Measurements from ENCODE around the gene C17orf114.

C17orf114 gene

DNA sequence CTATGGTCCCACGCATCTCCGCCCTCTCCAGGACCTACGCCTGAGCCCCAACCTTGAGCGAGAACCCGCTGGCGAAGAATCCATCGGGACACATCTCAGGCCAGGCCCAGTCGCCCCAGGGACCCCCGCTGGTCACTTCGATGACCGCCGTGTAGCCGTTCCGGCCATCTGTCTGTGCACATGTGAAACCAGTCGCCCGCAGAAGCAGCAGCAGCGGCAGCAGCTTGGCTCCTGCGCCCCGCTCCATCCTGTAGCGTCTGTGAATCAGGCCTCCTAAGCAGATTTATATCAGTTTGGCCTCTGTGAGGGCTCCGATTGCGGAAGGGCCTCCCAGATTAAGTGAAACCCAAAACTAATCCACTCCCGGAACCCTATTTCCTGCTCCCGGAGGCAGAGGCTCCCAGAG, 16.0 kb downstream of the C17orf114 start, which contains the start of gene VMO1:
Gene VMO1 (minus strand): TSS at position 259 of the 406 bp plus-strand sequence. CDS start 12 bp downstream, at position 247.
- no peak for DNase-seq

DNA sequence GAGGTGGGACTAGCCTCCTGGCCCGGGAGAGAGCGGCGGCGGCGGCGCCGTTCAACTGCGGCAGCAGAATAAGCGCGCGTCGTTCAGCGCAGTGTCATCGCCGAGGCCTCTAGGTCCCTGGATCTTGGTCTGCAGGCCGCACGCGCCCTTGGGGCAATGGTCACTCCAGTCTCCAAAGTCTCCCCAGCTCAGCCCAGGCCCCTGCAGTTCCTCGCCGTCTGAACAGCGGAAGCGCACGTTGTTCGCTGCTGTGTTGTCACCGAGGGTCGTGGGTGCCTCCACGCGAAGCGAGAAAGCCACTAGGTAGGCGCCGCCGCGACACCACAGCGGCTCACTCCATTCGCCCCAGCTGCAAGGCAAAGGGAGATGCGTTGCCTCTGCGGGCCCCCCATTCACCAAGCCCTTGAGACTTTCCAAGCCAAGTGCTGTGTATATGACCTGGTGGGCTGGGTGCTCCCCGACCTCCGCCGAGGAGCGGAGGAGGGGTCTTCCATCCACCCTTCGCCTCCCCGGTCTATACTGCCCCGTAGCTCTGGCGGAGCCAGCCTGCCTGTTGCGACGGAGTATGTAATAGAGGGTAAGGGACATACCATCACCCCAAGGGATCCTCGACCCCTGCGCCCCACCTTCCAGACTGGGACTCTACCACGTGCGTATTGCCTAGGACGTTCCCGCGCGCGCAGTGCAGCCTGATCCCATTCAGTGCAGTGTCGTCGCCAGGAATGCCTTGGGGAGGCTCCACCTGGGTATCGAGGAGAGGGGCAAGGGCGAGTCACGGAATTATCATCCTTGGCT, 16.6 kb downstream of the C17orf114 start:
- peak; percentile 22 for DNase-seq

DNA sequence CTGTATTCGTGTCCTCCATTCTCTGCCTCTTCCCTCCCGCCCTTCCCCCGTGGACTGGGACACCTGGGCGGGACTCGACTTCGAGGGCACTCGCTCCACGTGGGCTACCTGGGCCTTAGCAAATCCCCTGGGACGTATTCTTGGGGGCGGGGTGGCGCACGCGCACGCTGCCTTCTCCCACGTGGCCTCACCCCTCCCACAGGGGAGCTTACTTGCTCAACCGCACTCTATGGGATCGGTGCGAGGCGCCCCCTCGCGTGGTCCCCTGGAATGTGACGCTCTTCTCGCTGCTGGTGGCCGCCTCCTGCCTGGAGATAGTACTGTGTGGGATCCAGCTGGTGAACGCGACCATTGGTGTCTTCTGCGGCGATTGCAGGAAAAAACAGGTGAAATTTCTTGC, 19.5 kb downstream of the C17orf114 start:
- DNase-seq = no peak

DNA sequence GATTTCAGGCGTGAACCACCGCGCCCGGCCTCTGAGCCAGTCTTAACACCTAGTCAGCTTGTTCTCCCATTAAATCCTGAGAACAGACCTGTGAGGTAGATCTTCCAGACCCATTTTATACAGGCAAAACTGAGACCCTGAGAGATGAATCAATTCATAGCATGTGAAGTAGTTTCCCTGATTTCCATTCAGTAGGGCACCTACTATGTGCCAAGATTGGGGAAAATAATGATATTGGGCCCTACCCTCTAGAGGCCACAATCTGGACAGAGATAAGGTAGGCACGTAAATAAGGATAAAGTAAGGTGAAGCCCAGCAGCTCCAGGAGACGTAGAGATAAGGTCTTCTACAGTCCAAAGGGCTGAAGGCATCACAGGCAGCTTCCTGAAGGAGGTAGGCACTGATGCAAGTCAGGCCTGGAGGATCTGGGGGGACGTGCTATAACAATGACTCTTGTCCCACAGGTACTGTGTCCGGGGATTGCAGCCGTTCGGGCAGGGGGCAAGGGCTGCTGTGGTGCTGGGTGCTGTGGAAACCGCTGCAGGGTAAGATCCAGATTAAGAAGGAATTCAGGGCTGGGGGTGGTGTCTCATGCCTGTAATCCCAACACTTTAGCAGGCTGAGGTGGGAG, 21.7 kb downstream of the C17orf114 start:
- no peak for DNase-seq

DNA sequence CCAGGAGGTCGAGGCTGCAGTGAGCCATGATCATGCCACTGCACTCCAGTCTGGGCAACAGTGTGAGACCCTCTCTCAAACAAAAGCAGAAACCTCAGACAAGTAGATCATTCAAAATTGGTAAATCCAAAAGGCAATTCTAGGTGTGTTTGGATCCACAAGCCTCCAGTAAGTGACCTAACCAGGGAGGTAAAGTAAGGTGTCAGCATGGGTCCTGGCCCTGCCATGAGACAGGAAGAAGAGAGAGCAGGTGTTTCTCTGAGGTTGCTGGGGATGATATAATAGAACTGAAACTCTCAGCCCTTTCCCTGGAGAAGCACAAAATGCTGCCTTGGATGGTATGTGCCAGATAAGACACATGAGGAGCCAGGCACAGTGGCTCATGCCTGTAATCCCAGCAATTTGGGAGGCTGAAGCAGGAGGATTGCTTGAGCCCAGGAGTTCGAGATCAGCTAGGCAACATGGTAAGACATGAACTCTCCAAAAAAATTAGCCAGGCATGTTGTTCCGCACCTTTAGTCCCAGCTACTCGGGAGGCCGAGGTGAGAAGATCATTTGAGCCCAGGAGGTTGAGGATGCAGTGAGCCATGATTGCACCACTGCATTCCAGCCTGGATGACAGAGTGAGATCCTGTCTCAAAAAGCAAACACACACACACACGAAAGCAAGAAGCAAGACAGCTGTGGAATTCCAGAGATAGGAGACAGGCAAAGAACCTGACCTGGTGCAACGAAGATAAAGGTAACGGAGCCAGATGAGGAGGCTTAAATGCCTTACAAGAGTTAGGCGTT, 24.0 kb downstream of the C17orf114 start:
- no peak for DNase-seq

DNA sequence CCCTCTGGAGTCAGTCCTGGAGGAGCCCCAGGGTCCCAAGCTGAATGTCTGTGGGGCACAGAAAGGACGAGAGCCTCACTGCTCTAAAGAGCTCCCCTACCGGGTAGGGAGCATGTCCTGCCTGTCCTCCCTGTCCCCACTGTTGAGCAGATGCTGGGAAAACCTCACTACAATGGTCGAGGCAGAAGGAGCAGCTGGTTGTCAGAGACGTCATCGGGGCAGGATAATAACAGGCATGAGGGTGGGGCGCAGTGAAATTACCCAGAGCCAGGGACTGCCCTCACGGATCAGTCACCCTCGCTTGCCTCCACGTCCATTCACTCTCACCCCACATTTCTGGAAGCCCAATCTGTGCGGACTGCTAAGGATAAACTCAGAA, 29.9 kb downstream of the C17orf114 start:
- DNase-seq = no peak

DNA sequence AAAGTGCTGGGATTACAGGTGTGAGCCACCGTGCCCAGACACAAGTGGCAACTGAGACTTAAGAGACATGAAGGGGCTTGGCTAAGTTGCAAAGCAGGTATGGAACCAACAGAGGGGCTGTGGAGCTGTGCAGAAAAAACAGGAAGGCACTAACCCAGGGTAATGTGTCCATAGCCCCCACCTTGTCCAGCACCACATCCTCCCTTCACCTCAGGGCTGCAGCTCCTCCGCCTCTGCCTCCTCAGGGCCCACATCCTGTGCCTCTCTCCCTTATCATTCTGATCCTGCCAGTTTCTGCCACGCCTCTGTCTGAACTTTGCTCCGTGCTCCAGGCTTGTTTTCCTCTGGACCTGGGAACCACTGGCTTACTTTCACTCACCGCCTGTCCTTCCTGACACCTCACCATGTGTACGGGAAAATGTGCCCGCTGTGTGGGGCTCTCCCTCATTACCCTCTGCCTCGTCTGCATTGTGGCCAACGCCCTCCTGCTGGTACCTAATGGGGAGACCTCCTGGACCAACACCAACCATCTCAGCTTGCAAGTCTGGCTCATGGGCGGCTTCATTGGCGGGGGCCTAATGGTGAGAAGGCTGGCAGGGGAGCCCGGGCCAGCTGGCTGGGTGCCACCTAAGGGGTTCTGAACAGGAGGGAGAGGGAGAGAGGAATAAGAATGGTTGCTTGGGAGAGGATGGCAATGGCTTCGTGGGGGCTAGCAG, 30.5 kb downstream of the C17orf114 start, which contains the start of gene TM4SF5:
Gene TM4SF5 (plus strand): TSS at position 368 of the 716 bp plus-strand sequence. CDS start 37 bp downstream, at position 405.
- no peak for DNase-seq

DNA sequence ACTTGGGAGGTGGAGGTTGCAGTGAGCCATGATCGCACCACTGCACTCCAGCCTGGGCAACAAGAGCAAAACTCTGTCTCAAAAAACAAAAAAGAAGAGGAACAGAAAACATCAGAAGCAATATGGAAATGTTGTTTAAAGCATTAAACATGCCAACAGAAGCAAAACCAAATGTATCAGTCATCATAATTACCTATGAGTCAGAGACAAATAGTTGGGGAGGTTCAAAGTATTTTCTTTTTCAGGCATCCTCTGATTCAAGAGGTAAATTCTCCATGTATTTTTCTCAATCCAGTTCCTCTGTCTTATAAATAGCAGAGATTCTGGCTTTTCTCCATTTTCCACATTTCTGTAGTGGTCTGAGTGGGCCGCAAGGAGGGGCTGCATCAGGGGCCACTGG, 32.5 kb downstream of the C17orf114 start:
- no peak for DNase-seq

DNA sequence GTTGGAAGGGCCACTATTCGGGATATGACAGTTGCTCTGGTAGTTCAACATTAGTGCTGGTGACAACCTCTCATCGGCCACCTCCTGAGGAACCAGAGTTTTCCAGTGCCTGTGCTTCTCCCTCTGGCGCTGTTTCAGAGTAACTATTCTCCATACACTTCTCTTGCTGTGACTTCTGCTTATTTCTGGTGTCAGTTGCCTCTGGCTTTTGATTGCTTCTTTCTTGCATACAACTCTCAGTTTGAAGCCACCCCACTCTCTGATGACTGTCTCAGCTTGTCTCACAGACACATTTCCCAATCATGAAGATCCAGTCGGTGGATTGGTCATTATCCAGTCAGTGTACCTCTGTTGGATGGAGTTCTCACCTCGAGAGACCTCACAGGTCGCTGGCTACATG, 33.8 kb downstream of the C17orf114 start:
- DNase-seq = no peak

DNA sequence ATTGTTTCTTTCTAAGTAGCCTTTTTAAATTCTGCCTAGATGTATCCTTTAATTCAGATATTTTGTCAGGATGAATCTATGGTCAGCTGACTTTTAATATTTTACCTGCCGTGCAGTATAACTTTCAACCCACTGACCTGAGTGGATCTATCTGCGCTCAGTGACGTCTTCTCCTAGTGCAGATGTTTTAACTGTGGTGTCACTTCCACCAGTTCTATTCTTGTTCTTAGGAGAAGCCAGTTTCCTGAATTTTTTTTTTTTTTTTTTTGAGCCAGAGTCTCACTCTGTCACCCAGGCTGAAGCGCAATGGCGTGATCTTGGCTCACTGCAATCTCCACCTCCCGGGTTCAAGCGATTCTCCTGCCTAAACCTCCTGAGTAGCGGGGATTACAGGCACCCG, 35.4 kb downstream of the C17orf114 start:
- DNase-seq = no peak

DNA sequence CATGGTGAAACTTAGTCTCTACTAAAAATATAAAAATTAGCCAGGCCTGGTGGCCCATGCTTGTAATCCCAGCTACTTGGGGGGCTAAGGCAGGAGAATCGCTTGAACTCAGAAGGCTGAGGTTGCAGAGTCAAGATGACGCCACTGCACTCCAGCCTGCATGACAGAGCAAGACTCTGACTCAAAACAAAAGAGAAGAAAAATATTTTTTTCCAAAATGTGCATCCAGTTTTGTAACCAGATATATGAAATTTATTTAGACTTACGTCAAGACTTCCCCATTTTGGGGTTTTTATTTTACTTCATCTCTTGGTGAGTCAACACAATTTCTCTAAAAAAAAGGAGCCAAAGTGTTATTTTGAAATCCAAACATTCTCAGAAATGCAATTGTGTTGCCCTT, 35.9 kb downstream of the C17orf114 start:
- no peak for DNase-seq

DNA sequence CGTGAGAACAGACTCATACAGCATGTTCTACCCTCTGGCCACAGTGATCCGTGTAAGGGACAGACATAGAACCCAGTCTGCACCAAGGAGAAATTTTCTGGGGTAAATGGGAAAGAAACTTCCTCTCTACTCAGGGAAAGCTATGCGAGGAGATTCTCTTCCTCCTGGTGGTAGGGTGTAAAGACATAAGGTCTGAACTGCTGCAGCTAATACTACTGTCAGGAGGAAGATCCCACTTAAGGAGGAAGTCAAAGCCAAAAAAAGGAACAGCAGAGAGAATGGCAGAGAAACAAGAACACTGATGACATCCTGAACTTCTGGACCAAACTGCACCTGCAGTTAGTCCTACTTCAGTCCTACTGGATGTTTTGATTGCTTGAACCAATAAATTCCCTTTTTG, 37.5 kb downstream of the C17orf114 start:
- DNase-seq = no peak

DNA sequence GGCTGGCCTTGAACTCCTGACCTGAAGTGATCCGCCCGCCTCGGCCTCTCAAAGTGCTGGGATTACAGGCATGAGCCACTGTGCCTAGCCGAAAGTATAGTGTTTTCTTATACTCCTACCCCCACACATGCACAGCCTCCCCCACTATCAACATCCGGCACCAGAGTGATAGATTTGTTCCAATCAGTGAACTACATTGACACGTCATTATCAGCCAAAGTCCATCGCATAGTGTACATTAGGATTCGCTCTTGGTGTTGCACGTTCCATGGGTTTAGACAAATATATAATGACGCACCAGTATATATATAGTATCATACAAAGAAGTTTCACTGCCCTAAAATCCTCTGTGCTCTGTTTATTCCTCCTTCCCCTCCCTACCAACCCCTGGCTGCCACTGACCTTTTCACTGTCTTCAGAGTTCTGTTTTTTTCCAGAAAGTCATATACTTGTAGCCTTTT, 42.3 kb downstream of the C17orf114 start:
- no peak for DNase-seq

DNA sequence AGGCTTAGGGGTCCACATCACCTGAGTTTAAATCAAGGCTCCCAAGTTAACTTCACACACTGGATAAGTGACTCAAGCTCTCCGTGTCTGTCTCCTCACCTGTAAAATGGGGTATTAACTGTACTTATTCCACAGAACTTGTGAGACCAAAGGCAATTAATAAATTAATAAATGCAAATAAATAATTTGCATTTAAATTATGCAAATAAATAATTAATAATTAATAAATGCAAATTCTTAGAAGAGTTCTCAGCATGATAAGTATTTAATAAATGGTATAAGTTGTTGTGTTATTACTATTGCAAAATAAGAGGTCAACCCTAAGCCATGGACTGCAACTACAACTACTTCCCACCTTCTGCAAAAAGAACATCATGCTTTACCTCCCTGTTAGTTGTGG, 48.7 kb downstream of the C17orf114 start:
- no peak for DNase-seq

DNA sequence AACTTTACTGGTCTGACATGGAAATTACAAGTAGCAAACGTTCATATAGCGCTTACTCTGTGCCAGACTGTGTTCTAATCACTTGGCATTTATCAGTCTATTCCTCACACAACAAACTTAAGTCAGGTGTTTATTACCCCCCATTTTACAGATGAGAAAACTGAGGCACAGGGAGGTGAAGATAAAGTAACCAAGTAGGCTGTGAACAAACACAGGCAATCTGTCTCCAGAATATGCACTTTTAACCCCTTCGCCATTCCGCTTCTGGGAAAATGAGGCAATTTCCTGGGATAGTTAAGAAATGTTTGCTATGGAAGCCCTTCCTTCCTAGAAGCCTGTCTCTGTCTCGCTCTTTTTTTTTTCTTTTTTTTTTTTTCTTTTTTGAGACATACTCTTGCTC, 50.2 kb downstream of the C17orf114 start:
- no peak for DNase-seq

Measured in activated naive CD4-positive, alpha-beta T cell treated with Interleukin-2 at 50 U/mL for 16 hours (primary cell).